Spleen (tissue), 11 donors: Measurements from ENCODE around the gene STXBP5. TPM values are rescaled to one million over a fixed set of nuclear protein-coding genes. Genes with fewer than 3 reads are reported as not detected.

Experiments
- DNase-seq: peaks from one replicate; pipeline ENCODE4 v3.0.0-alpha.2; 2020
- H3K27ac ChIP-seq, 8 donors: fragments of 200-600 bp; sonication (generic) in 7 of 8; 1 replicate in 4 of 8; 2 replicates in 4 of 8; pipeline versions ENCODE4 v1.5.0 to v1.8.0; 2016 to 2021; ENCODE audit warnings: inconsistent platforms in 4 of 8, mild to moderate bottlenecking in 4 of 8, moderate library complexity in 1 of 8
- H3K27me3 ChIP-seq, 7 donors: fragments of 200-600 bp; sonication (generic) in 6 of 7; replicated peaks in 1 of 7; 1 replicate in 4 of 7; 2 replicates in 3 of 7; pipeline versions ENCODE4 v1.5.0 to v1.8.0; 2016 to 2021; ENCODE audit warnings: inconsistent platforms in 3 of 7, mild to moderate bottlenecking in 1 of 7
- H3K36me3 ChIP-seq, 6 donors: fragments of 200-600 bp; sonication (generic) in 5 of 6; 1 replicate in 4 of 6; 2 replicates in 2 of 6; pipeline versions ENCODE4 v1.5.0 to v1.8.0; 2016 to 2021; ENCODE audit warnings: inconsistent platforms in 2 of 6
- H3K4me1 ChIP-seq, 6 donors: fragments of 200-600 bp; sonication (generic) in 5 of 6; 1 replicate in 3 of 6; 2 replicates in 3 of 6; pipeline versions ENCODE4 v1.5.0 to v1.8.0; 2016 to 2021; ENCODE audit warnings: inconsistent platforms in 3 of 6
- H3K4me3 ChIP-seq, 8 donors: fragments of 200-600 bp; sonication (generic) in 7 of 8; 1 replicate in 4 of 8; 2 replicates in 4 of 8; pipeline versions ENCODE4 v1.5.0 to v1.8.0; 2016 to 2021; ENCODE audit warnings: inconsistent platforms in 4 of 8, mild to moderate bottlenecking in 4 of 8, moderate library complexity in 2 of 8
- H3K9me3 ChIP-seq, 8 donors: fragments of 200-600 bp; sonication (generic) in 7 of 8; 1 replicate in 4 of 8; 2 replicates in 4 of 8; pipeline versions ENCODE4 v1.5.0 to v1.8.0; 2016 to 2021; ENCODE audit warnings: inconsistent platforms in 4 of 8
- CTCF ChIP-seq, 11 experiments: fragments of 200-600 bp in 7 of 11; fragments of 450-650 bp in 4 of 11; sonication (generic) in 4 of 11; IDR thresholded peaks in 8 of 11; conservative IDR thresholded peaks in 3 of 11; 1 replicate in 7 of 11; 2 replicates in 4 of 11; pipeline versions ENCODE4 v1.4.0 to v1.8.0; 2016 to 2021; ENCODE audit warnings: antibody characterized with exemption in 11 of 11, inconsistent platforms in 4 of 11, mild to moderate bottlenecking in 1 of 11
- POLR2A ChIP-seq, 3 donors: fragments of 450-650 bp; IDR thresholded peaks; one replicate each; pipeline ENCODE4 v1.5.1; 2017; ENCODE audit warnings: antibody characterized with exemption in 3 of 3, mild to moderate bottlenecking in 1 of 3
- POLR2AphosphoS5 ChIP-seq, 3 donors: sonication (generic); formaldehyde crosslinking; IDR thresholded peaks; one replicate each; pipeline ENCODE4 v1.5.1; 2017; ENCODE audit warnings: antibody characterized with exemption in 3 of 3
- WGBS, 5 donors: extraction: QIAGEN DNeasy Blood & Tissue Kit in 3 of 5; methylation state at CpG; one replicate each; pipeline versions ENCODE4 v1.1.5 to v1.1.7; 2013 to 2018; 5-methylcytosine and 5-hydroxymethylcytosine counted together
- intact Hi-C: fragments of 100-400 bp; cut with DNase I; formaldehyde crosslinking; loops from one replicate; pipeline ENCODE4 v1.15.0; 2023; ENCODE audit warnings: low total_unique reads
- polyA plus RNA-seq, 3 donors: library from polyadenylated mRNA; stranded (reverse); fragments of 200-250 nt; gene quantifications; one replicate each; pipeline ENCODE4 v1.2.1, GENCODE V29; 2013
- total RNA-seq, 7 donors: library from RNA; depleted of rRNA in 3 of 7; stranded (reverse); fragments of >200 nt in 3 of 7; fragmentation: NEBNext Ultra II Directional in 4 of 7; extraction: Animal tissue kit (Norgen Biotek cat#: 25700) in 4 of 7; gene quantifications; one replicate each; pipeline versions ENCODE4 v1.1.0 to v1.2.1, GENCODE V29; 2016 to 2021
- donor health status: healthy with polysubstance abuse.
- donor health status: DM: no; HTN: no; CAD: no; lungs with moderate emphysema.
- donor health status: DM: no; HTN: no; CAD: no.
- donor health status: Bipolar disorder and iron deficiency.
- donor health status: healthy.
- donor health status: DM: no; HTN: no; CAD: no.
- donor health status: DM: yes; HTN: yes; CAD: no.

The STXBP5 gene
- total and polyA plus RNA-seq, 10 donors = 6.5 to 51.1 (median 32.3) TPM

GRCh38 chr6:147245693-147246092, 41.5 kb downstream of the STXBP5 start:
- 96 to 100% (median 98%) methylated on average over 2 of the region's 2 CpGs for WGBS, 5 donors
- Histone ChIP-seq H3K4me1 (no peaks in the 10 kb centered on the region), H3K36me3 (peaks cover 0 to 86% (median 12%) of the 10 kb centered on the region in 6 donors), H3K9me3 (no peaks in the 10 kb centered on the region), H3K27me3 (no peaks in the 10 kb centered on the region), H3K4me3 (no peak overlapping the region), H3K27ac (no peak overlapping the region)
- intact Hi-C loops = no loop called here
- TF ChIP-seq POLR2AphosphoS5 (IDR thresholded peaks at IDR 0.05) (no peak), POLR2A (IDR thresholded peaks at IDR 0.05) (no peak), CTCF (IDR thresholded peaks at IDR 0.05 in 8 of 11, conservative IDR thresholded peaks at IDR 0.05 in 3 of 11) (no peak)
- DNase-seq = no peak

- Histone ChIP-seq H3K27ac (no peak overlapping the region), H3K4me1 (no peaks in the 10 kb centered on the region), H3K4me3 (no peak overlapping the region), H3K36me3 (peaks cover 0 to 86% (median 17%) of the 10 kb centered on the region in 6 donors), H3K27me3 (no peaks in the 10 kb centered on the region), H3K9me3 (peaks cover 0 to 6% (median 0%) of the 10 kb centered on the region in 8 donors)
- WGBS, 5 donors = 95 to 99% (median 97%) methylated on average over 5 of the region's 5 CpGs
- no peak for DNase-seq
- intact Hi-C loops = no loop called here
- TF ChIP-seq POLR2A (IDR thresholded peaks at IDR 0.05) = no peak
- no peak for TF ChIP-seq CTCF (IDR thresholded peaks at IDR 0.05 in 8 of 11, conservative IDR thresholded peaks at IDR 0.05 in 3 of 11)
- no peak for TF ChIP-seq POLR2AphosphoS5 (IDR thresholded peaks at IDR 0.05)
Observed at GRCh38 chr6:147246853-147247635, 42.8 kb downstream of the STXBP5 start.

GRCh38 chr6:147248859-147249258, 44.6 kb downstream of the STXBP5 start:
- WGBS, 5 donors = 92 to 100% (median 97%) methylated on average over 1 of the region's 1 CpG

More at GRCh38 chr6:147248859-147249258, 44.6 kb downstream of the STXBP5 start:
- intact Hi-C loops = no loop called here
- TF ChIP-seq POLR2A (IDR thresholded peaks at IDR 0.05) (no peak), CTCF (IDR thresholded peaks at IDR 0.05 in 8 of 11, conservative IDR thresholded peaks at IDR 0.05 in 3 of 11) (no peak), POLR2AphosphoS5 (IDR thresholded peaks at IDR 0.05) (no peak)
- peaks cover 0 to 74% (median 14%) of the 10 kb centered on the region in 6 donors for H3K36me3 ChIP-seq
- H3K4me1 ChIP-seq = no peaks in the 10 kb centered on the region
- no peaks in the 10 kb centered on the region for H3K27me3 ChIP-seq
- no peak for DNase-seq
- H3K4me3 ChIP-seq = no peak overlapping the region
- H3K9me3 ChIP-seq = peaks cover 0 to 6% (median 0%) of the 10 kb centered on the region in 8 donors
- no peak overlapping the region for H3K27ac ChIP-seq
